ENCODE results near the gene RFPL4A. TPM values are rescaled to one million over a fixed set of nuclear protein-coding genes. Genes with fewer than 3 reads are reported as not detected.
A peak's percentile ranks its signal among the peaks of the same experiment; 100 is the strongest.

The RFPL4A gene
- total RNA-seq, 1 donor from 2014 or later, result not detected

DNA sequence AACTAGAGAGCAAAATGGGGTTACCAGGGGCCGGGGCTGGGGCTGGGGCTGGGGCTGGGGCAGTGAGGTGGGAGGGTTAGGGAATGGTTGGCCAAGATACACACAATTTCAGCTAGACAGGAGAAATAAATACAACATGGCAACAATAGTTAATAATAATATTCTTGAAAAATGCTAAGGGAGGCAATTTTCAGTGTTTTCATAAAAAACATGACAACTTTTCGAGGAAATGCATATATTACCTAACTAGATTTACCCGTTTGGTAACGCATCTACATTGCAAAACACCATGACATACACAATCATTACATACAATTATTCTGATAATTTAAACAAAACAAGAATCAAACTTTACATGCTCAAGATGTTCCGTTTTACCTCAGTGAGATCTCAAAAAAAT is 22.2 kb downstream of the RFPL4A start:
- peaks cover 12% of the 10 kb centered on the region for H3K27me3 ChIP-seq (ENCODE audit: low read depth)
- TF ChIP-seq, protein P1, sequence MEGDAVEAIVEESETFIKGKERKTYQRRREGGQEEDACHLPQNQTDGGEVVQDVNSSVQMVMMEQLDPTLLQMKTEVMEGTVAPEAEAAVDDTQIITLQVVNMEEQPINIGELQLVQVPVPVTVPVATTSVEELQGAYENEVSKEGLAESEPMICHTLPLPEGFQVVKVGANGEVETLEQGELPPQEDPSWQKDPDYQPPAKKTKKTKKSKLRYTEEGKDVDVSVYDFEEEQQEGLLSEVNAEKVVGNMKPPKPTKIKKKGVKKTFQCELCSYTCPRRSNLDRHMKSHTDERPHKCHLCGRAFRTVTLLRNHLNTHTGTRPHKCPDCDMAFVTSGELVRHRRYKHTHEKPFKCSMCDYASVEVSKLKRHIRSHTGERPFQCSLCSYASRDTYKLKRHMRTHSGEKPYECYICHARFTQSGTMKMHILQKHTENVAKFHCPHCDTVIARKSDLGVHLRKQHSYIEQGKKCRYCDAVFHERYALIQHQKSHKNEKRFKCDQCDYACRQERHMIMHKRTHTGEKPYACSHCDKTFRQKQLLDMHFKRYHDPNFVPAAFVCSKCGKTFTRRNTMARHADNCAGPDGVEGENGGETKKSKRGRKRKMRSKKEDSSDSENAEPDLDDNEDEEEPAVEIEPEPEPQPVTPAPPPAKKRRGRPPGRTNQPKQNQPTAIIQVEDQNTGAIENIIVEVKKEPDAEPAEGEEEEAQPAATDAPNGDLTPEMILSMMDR (IDR thresholded peaks at IDR 0.05), result no peak
- H3K4me1 ChIP-seq, result no peaks in the 10 kb centered on the region
- H3K36me3 ChIP-seq, result no peaks in the 10 kb centered on the region
- no peak overlapping the region for H3K27ac ChIP-seq
- ATAC-seq (no peak), DNase-seq (no peak)
- intact Hi-C loops (cut with DNase I), result no loop called here
- H3K9me3 ChIP-seq, result no peaks in the 10 kb centered on the region
- no peak overlapping the region for H3K4me3 ChIP-seq

DNA sequence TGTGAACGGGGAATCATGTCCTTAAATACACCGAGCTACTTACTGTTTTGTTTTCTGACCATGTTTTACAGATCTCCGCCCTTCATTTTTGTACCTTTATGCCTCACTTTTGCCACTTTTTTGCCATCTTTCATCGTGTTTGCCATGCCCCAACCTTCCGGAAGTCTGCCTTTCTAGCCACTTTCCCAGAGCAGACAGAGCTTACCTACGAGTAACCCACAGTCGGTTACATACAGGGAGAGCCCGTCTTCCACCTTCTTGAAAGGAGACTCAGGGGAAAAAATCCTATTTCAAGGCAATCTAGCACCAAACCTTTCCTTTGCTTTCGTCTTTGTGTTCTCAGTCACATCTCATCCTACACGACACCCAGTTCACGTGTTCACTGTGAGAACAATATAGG is 36.1 kb downstream of the RFPL4A start:
- Histone ChIP-seq H3K4me3 (no peak overlapping the region), H3K36me3 (no peaks in the 10 kb centered on the region), H3K9me3 (no peaks in the 10 kb centered on the region), H3K27me3 (ENCODE audit: low read depth) (no peaks in the 10 kb centered on the region), H3K4me1 (no peaks in the 10 kb centered on the region), H3K27ac (no peak overlapping the region)
- DNase-seq (no peak), ATAC-seq (no peak)
- TF ChIP-seq, protein P1 (IDR thresholded peaks at IDR 0.05), result no peak
- intact Hi-C loops (cut with DNase I), result no loop called here

DNA sequence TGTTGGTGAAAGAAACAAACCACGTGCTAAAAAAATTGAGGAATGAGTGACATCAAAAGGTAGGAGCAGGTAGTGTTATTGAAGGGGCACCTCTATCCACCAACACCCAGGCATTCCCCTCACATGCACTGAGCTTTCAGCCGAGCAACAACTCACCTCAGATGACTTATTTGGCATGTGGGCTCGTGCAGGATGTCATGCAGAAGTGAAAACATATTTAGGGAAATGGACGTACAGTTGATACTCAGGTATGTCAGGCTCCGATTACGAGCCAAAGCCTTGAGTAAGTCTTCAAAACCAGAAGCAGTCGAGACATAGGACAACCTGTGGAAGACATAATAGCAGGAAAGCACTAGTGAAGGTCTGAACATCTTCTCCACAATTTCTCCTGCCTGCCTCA is 42.5 kb downstream of the RFPL4A start:
- no peaks in the 10 kb centered on the region for H3K4me1 ChIP-seq
- ATAC-seq, result no peak
- H3K4me3 ChIP-seq, result no peak overlapping the region
- no peaks in the 10 kb centered on the region for H3K36me3 ChIP-seq
- H3K27me3 ChIP-seq (ENCODE audit: low read depth), result no peaks in the 10 kb centered on the region
- no peak for DNase-seq
- intact Hi-C loops (cut with DNase I), result no loop called here
- H3K9me3 ChIP-seq, result no peaks in the 10 kb centered on the region
- TF ChIP-seq, protein P1 (IDR thresholded peaks at IDR 0.05), result no peak
- no peak overlapping the region for H3K27ac ChIP-seq

DNA sequence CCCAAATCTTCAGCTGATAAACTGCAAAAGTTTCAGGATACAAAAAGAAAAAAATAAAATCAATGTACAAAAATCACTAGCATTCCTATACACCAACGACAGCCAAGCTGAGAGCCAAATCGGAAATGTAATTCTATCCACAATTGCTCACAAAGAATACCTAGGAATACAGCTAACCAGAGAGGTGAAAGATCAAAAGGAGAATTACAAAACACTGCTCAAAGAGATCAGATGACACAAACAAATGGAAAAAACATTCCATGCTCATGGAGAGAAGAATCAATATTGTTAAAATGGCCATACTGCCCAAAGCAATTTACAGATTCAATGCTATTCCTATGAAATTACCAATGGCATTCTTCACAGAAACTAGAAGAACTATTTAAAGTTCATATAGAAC is 43.4 kb downstream of the RFPL4A start:
- TF ChIP-seq, protein P1 (IDR thresholded peaks at IDR 0.05), result no peak
- intact Hi-C loops (cut with DNase I), result no loop called here
- ATAC-seq (no peak), DNase-seq (no peak)
- Histone ChIP-seq H3K27me3 (ENCODE audit: low read depth) (no peaks in the 10 kb centered on the region), H3K9me3 (no peaks in the 10 kb centered on the region), H3K4me1 (no peaks in the 10 kb centered on the region), H3K27ac (no peak overlapping the region), H3K36me3 (no peaks in the 10 kb centered on the region), H3K4me3 (no peak overlapping the region)

DNA sequence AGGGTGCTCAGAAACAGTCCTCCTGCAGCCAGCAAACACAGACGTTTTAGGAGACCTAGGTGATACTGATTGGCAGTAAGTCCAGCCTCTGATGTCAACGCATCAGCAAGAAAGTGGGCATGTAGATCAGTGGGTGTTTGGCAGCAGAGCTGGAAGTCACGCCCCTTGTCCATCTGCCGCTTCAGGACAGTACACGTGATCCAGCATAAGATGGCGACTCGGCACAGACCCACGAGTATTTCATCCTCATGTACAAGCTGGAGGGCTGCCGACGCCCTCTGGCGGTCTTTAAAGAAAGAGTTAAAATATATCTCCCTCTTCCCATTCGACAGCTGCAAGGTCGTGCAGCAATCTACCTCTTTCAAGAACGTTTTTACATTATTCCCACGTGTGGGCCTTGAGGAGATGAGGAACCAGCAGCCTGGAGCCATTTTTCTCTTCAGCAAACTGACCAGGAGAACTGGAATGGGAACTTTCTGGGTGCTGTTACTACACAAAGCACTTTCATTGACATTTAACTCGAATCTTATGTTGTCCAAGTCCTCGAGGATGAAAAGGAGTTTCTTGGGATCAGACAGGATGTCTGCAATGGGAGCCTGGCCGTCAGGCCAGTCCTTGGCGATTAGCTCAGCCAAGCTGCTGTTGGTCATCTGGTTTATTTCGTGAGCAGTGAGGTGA is 50.6 kb downstream of the RFPL4A start:
- no peak overlapping the region for H3K27ac ChIP-seq
- H3K9me3 ChIP-seq, result no peaks in the 10 kb centered on the region
- intact Hi-C loops (cut with DNase I), result no loop called here
- ATAC-seq (peak; percentile 66 to 74), DNase-seq (peak; percentile 63)
- no peaks in the 10 kb centered on the region for H3K36me3 ChIP-seq
- H3K4me1 ChIP-seq, result no peaks in the 10 kb centered on the region
- TF ChIP-seq, protein P1 (IDR thresholded peaks at IDR 0.05), result peak; percentile 38
- H3K4me3 ChIP-seq, result no peak overlapping the region
- H3K27me3 ChIP-seq (ENCODE audit: low read depth), result peaks cover 4% of the 10 kb centered on the region

Data from lower lobe of right lung (tissue), 2 donors.